GM06990 (cell line): ENCODE results near the gene RCL1.

Source experiments
- DNase-seq: peaks from one replicate; pipeline ENCODE4 v3.0.0-alpha.2; 2011; ENCODE audit not compliant: insufficient read length; ENCODE audit errors: extremely low read depth
- H3K27me3 ChIP-seq: replicated peaks from 2 replicates; pipeline ENCODE4 v1.6.0; 2011; ENCODE audit warnings: low read length; ENCODE audit not compliant: control insufficient read depth, insufficient read depth
- H3K36me3 ChIP-seq: 2 replicates; pipeline ENCODE4 v1.5.1; 2011; ENCODE audit warnings: low read length; ENCODE audit not compliant: control insufficient read depth, insufficient read depth
- H3K4me3 ChIP-seq: replicated peaks from 2 replicates; pipeline ENCODE4 v1.5.1; 2011; ENCODE audit warnings: low read depth, mild to moderate bottlenecking, control low read depth, low read length
- CTCF ChIP-seq: IDR thresholded peaks from 2 replicates; pipeline ENCODE4 v1.5.1; 2011; ENCODE audit warnings: low read length, control low read depth, mild to moderate bottlenecking, inconsistent platforms; ENCODE audit not compliant: insufficient read depth, poor library complexity, severe bottlenecking

Gene RCL1

DNA sequence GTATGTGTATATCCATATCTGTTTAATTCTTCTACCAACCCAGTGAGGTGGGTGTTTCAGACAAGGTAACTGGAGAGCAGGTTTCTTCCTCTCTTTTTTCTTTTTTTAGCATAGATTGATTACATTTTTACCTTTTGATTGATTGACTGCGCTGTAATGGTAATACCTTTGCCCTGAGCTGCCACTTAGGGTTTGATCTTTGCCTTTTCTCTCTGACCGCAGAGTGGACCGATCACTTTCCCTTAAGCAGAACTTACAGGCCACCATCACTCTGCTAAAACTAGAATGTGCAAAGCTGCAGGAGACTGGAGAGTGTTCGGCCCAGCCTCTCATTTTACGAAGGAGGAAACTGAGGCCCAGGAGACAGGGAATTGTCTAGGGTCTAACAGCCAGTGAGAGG is 38.0 kb downstream of the RCL1 start:
- Histone ChIP-seq H3K36me3 (peaks cover 9% of the 10 kb centered on the region), H3K4me3 (no peak overlapping the region), H3K27me3 (no peaks in the 10 kb centered on the region)
- TF ChIP-seq CTCF: no peak
- DNase-seq: no peak

GRCh38 chr9:4831119-4831518 is 38.4 kb downstream of the RCL1 start:
- H3K4me3 ChIP-seq: no peak overlapping the region
- no peak for TF ChIP-seq CTCF
- peaks cover 11% of the 10 kb centered on the region for H3K36me3 ChIP-seq
- DNase-seq: no peak
- no peaks in the 10 kb centered on the region for H3K27me3 ChIP-seq

- Histone ChIP-seq H3K36me3 (peaks cover 11% of the 10 kb centered on the region), H3K27me3 (no peaks in the 10 kb centered on the region), H3K4me3 (no peak overlapping the region)
- TF ChIP-seq CTCF: no peak
- no peak for DNase-seq
These were observed 39.2 kb downstream of the RCL1 start for GRCh38 chr9:4831944-4832343.

GRCh38 chr9:4832786-4833579 is 40.2 kb downstream of the RCL1 start:
- DNase-seq: no peak
- peaks cover 10% of the 10 kb centered on the region for H3K36me3 ChIP-seq
- H3K27me3 ChIP-seq: no peaks in the 10 kb centered on the region
- no peak overlapping the region for H3K4me3 ChIP-seq
- TF ChIP-seq CTCF: no peak

DNA sequence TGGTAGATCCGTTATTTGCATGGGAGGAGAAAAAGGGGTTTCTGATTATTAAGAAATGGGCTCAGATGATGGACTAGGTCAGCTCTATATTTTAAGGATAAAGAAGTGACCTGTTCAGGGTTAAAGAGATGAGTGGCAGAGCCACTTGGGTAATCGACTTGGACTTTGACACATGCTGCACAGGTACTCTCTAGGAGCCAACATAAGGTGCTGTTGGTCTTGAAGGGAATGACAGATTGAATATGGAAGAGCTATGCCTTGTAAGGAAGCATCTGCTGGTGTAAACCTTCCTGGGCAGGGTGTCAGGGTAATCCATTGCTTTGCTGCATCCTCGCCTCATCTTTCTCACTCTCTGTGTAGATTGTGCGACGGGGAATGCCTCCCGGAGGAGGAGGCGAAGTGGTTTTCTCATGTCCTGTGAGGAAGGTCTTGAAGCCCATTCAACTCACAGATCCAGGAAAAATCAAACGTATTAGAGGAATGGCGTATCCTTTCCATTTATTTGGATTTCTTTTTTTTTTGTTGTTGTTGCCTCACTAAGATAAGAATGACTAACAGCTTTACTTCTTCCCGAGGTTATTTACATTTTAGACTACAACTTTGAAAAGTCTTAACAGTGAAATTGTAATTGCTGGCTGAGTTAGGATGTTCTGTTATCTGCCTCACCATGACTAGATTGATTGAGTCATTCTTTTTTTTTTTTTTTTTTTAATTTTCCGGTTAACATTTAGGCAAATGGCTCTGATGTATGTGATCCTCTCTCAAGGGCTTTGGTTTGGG is 41.2 kb downstream of the RCL1 start:
- no peak for TF ChIP-seq CTCF

More for the DNA sequence above, 41.2 kb downstream of the RCL1 start:
- H3K4me3 ChIP-seq: no peak overlapping the region
- H3K36me3 ChIP-seq: peaks cover 10% of the 10 kb centered on the region
- no peak for DNase-seq
- H3K27me3 ChIP-seq: no peaks in the 10 kb centered on the region
